Stimulated activated CD4-positive, alpha-beta T cell treated with anti-CD3 and anti-CD28 coated beads, Interleukin-2, amount 100 ng/mL, for 24 hours (primary cell): Measurements from ENCODE around the gene FAHD2B.
"Not testable (repeated sequence)": the region's sequence is repeated elsewhere in the genome, so short reads cannot be mapped to it uniquely, and the experiment has no call there.

Experiments used
- DNase-seq, 2 donors: peaks; one replicate each; pipeline ENCODE4 v3.0.0-alpha.2; 2020

Gene FAHD2B, protein sequence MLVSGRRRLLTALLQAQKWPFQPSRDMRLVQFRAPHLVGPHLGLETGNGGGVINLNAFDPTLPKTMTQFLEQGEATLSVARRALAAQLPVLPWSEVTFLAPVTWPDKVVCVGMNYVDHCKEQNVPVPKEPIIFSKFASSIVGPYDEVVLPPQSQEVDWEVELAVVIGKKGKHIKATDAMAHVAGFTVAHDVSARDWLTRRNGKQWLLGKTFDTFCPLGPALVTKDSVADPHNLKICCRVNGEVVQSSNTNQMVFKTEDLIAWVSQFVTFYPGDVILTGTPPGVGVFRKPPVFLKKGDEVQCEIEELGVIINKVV

DNA sequence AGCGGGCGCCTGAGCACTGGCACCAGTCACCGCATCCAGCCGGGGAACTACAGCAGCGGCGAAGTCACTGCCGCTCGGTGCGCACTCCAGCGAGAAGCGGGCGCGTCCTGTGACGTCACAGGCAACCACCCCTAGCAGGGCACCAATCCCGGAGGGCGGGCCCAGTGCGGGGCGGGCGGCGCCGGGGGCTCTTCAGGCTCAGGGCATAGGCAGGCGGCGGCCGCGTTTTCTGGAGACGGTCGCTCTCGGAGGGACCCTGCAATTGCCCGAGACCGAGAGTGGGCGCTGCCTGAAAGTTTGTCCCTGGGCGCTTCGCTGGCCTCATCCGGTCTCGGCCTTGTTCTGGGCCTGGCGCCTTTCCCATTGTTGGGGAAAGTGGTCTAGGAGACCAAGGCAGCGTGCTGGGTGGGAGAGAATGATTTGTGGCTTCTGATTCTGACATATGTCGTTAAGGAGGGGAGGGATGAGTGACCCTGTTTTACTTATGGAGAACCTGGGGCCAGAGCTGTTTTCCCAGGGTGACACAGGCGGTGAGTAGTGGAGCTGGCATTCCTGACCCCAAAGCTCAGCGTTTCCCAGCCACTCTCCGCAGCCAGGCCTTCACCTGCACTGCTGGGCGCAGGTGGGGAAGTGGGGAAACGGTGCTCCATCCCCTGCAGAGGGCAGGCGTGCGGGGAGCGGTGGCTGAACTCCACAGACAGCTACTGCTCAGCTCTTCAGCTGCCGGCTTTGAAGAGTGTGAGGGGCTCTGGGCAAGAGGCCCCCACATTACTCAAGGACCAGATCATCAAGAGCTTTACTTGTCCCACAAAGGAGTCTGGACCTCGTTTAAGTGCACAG lies at the start of gene FAHD2B:
TSS of gene FAHD2B (minus strand) at position 111 of the 840 bp plus-strand sequence. CDS start 3,176 bp downstream, outside the sequence.
- peak; percentile 83 to 89 for DNase-seq

DNA sequence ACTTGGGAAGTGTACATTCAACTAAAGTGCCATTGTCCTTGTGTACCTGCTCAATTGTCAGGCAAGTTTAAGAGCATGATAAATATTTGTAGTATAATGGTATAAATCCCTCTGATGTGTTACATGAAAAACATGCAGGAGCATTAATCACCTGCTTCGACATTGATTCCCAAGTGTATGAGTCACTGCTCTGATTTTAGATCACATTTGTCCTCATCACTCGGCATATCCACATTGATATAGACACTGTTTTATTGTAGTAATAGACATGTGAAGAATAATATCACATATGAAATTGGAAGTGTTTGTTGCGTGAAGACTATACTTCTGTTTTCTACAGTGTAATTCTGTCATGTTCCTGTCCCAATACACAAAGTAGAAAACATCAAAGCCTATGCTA lies 49.3 kb upstream of the FAHD2B start:
- not testable (repeated sequence) for DNase-seq

DNA sequence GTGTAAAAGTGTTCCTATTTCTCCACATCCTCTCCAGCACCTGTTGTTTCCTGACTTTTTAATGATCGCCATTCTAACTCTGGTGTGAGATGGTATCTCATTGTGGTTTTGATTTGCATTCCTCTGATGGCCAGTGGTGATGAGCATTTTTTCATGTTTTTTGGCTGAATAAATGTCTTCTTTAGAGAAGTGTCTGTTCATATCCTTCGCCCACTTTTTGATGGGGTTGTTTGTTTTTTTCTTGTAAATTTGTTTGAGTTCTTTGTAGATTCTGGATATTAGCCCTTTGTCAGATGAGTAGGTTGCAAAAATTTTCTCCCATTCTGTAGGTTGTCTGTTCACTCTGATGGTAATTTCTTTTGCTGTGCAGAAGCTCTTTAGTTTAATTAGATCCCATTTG lies 34.4 kb upstream of the FAHD2B start:
- not testable (repeated sequence) for DNase-seq

DNA sequence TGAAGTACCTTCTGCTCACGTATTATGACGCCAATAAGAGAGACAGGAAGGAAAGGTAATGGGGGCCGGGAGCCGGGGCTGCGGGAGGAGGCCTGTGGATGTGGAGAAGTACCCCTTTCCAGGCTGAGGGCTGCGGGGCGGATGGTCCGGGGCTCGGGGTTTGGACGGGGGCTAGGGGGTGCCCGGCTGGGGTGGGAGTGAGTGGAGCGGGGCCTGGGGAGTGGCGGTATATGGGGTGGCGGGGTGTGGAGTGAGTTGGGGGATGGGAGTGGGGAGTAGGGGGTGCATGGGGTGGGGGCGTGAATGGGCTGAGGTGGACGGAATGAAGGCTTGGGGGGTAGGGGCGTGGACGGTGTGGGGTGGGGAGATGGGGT lies 19.2 kb upstream of the FAHD2B start:
- not testable (repeated sequence) for DNase-seq

DNA sequence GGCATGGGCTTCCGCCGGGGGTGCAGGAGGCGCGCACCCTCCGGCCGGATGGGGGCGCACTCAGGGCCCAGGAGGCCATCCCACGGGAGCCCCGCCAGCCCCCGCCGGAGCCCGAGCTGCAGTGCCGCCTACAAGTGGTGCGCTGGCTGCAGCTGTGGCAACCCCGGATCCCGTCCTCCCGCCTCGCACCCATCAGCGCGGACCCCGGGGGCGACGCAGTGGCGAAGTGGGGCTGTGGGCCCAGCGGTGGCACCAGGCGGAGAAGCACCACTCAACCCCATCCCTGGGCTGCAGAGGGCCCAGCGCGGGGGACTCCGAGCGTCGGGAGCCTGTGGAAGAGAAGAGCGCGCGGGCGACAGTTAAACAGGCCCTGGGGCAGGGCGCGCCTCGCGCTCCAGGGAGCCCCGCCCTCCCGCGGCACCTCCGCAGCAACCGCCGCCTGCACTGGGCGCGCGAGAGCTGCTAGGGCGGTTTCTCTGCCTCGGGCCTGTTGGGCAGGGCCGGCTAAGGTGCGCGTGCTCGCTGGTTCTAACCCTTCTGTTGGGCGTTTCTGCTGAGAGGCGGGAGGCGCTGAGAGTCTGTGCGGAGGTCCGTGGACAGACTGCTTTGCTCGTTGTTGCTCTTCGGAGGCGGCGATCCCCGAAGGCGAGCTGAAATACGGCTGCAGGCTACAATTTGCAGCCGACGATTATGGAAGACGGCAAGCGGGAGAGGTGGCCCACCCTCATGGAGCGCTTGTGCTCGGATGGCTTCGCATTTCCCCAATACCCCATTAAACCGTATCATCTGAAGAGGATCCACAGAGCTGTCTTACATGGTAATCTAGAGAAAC lies 18.6 kb upstream of the FAHD2B start, which contains the start of gene ANKRD36:
TSS of gene ANKRD36 (plus strand) at position 104 of the 832 bp plus-strand sequence. CDS start at position 691, 587 bp downstream.
- DNase-seq, result peak; percentile 85 to 89

DNA sequence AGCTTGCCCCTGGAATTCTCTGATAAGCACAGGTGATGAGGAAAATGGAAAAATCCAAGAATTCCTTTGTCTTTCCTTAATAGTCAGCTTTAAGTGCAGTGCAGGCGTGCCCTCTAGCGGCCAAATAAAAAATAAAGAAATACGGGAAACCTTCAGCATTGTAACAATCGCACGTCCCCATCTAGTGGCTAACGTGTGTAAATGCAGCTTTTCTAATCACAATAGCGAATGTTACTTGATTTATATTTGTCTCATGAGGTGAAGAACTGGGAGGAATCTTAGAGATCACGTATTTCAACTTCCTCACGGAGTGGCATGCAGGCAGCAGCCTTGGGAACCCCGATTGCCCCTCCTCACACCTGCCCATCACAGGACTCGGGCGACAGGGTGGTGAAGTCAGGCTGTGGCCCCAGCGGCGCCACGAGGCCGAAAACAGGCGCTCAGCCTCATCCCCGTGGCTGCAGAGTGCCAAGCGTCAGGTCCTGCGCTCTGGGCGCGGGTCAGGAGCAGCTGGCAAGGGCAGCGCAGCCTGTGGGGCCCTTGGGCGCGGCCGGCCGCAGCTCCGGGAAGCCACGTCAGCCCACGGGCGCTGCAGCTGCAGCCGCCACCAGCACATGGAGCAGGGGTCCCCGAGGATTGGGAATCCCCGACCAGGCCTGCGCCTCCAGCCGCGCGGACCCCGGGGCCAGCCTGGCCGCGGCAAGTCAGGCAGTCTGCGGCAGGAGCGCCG lies 17.8 kb upstream of the FAHD2B start:
- DNase-seq, result peak; percentile 46 to 66

DNA sequence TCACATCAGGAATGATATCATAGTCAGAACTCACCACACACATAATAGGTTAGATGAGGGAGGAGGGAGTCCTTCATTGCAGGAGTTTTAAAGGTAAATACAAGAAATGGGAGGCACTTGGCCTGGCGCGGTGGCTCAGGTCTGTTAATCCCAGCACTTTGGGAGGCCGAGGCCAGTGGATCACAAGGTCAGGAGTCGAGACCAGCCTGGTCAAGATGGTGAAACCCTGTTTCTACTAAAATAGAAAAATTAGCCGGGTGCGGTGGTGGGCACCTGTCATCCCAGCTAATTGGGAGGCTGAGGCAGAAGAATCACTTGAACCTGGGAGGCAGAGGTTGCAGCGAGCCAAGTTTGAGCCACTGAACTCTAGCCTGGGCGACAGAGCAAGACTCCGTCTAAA lies 16.6 kb upstream of the FAHD2B start:
- not testable (repeated sequence) for DNase-seq

DNA sequence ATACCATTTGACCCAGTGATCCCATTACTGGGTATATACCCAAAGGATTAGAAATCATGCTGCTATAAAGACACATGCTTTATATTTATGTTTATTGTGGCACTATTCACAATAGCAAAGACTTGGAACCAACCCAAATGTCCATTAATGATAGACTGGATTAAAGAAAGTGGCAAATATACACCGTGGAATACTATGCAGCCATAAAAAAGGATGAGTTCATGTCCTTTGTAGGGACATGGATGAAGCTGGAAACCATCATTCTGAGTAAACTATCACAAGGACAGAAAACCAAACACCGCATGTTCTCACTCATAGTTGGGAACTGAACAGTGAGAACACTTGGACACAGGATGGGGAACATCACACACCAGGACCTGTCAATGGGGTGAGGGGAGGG lies 12.2 kb upstream of the FAHD2B start:
- not testable (repeated sequence) for DNase-seq

DNA sequence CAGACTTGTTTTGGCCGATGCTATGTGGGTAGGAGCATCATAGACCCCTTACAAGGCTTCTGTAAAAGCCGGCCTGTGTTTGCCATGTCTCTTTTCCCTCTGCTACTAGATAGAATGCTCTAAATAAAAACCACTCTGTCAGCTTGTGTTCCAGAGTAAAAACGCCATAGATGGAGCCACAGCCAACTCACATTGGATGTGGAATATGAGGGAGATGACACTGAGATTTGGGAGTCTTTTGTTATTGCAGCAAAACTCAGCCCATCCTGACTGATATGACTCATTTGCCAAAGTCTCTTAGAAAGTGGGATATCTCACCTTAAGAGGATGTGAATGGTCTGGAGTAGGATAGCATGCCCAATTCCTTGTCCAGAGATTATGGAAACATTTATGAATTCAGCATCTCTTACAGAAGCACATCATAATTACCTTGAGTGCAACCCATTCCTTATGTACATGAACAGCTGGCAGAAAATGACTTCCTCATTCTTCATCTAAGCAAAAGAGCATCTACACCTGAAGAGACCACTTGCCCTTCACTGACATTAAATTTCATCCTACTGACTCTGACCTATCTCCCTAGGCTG lies 4.2 kb upstream of the FAHD2B start:
- not testable (repeated sequence) for DNase-seq

DNA sequence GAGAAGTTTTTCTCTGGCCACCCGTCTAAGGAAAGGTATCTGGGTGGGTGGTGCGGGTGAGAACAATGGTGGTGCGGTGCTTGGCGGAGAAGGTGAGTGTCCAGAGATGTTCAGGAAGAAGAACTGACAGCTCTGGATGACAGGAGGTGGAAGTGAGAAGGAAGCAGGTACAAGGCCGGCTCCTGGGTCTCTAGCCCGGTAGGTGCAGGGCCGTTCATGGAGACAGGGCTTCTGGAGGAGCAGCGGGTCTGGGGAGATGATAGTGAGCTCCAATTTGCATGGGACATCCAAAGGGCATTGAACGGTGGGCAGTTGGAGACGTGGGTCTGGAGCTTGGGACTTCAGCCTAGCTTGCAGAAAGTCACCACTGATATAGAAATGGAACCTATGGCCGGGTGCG lies 979 bp upstream of the FAHD2B start:
- DNase-seq, result no peak

DNA sequence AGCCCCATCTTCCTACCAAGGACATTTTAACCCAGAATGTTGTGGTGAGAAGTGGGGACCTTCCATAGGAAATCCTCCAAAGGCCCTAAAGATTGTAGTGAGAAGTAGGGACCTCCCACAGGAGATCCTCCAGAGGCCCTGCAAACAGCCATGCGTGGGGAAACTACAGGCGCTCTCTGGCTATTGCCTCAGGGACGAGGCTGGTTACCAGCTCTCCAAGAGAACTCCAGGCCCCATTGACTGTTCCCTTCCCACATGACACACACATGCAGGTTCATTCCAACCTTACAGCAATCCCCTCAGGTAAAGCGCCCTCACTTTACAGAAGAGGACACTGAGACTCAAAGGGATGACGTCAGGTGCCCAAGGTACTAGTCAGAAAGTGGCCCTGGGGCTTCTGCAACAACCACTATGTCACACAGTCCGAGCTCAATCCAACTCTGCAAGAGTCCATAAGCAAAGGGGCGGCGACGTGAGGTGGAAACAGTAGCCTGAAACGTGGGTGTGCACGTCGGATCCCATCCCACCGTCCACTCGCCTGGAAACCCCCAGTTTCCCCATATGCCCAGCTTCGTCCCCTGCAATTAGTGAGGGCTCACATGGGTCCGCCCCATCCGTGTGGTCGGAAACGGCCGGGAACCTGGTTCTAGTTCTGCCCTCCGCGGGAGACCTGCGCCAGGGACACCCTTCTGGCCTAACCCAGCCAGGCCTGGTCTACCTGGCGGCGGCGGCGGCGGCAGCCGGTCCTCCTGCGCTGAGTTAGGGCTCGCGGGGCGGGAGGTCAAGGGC lies 505 bp downstream of the FAHD2B start:
- DNase-seq, result not testable (repeated sequence)

DNA sequence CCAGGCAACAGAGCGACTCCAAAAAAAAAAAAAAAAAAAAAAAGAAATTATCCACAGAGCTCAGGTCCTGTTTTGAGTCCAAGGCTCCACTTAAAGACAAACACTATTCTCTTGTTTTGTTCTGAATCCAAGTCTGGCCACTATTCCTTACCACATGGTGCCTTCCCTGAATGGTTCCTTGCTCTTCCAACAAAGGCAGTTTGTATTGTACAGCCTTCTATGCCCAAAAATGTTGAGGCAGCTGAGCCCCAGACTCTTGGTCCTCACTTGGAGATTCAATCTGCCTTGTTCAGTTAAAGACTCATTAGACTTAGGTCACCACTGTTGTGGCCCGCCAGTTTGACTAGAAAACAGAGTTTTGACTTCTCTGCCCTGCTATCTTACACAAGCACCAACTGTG lies 1.7 kb downstream of the FAHD2B start:
- not testable (repeated sequence) for DNase-seq

DNA sequence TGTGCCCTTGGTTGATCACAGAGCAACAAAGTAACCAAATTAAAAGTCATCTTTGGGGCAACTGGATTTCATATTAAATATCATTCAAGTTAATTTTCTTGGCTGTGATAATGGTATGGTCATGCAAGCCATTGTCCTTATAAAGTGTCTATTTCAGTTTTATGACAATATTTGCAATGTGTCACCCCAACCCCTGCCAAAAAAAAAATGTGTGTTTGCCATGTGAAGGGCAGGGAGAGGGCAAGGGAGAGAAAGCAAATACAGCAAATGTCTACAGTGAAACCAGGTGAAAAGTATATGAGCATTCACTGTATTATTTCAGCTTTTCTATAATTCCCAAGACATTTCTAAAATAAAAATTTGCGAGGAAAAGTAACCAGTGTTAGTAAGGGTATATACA lies 6.0 kb downstream of the FAHD2B start:
- DNase-seq, result not testable (repeated sequence)

DNA sequence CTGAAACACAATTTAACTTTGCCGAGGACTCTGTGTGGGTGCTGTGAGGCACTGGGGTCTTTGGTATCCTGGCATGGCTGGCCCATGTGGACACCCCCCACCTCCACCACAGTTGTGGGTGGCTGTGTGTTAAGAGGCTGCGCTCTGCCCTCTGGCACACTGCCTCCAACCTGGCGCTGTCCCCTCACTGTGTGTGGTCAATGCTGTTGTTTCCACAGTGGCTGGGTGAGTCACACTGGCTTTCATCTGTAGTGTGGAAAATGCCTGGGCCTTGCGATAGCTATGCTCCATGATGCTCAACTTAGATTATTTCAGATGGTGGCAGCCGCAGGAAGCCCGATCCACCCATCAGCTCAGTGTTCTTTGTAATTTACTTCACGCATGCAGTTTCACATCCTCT lies 9.6 kb downstream of the FAHD2B start:
- DNase-seq, result not testable (repeated sequence)

DNA sequence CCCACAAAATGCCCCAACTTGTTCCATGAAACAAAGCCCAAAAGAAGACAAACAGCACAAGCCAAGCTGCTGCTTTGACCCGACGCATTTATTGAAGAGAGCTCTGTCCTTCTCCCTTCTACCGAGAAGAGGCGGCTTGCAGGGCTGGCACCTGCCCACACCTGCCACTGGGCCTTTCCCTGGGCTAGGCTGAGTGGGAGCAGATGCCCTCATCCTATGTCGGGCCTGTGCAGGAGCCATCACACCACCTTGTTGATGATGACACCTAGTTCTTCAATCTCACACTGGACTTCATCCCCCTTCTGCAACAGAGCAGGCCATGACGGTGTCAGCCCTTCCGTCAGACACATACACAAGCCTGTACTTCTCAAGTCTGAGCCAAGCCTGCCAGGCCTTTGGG lies 11.2 kb downstream of the FAHD2B start:
- not testable (repeated sequence) for DNase-seq

DNA sequence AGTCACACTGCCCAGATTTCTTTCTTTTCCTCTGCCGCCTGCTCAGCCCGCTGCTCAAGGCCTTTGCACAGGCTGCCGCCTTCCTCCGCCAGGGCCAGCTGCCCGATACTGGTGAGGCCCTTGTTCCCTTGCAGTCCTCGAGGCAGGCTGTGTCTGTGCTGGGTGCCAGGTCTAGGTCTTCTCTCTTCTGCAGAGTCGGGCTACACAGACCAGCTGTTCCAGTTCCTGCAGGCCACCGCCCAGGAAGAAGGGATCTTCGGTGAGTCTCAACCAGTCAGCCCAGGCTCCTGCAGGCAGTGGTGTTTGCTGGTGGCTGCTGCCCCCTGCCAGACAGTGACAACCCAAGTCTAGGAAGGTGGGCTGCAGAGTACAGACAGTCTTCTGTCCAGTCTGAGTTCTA lies 12.5 kb downstream of the FAHD2B start:
- DNase-seq, result not testable (repeated sequence)

DNA sequence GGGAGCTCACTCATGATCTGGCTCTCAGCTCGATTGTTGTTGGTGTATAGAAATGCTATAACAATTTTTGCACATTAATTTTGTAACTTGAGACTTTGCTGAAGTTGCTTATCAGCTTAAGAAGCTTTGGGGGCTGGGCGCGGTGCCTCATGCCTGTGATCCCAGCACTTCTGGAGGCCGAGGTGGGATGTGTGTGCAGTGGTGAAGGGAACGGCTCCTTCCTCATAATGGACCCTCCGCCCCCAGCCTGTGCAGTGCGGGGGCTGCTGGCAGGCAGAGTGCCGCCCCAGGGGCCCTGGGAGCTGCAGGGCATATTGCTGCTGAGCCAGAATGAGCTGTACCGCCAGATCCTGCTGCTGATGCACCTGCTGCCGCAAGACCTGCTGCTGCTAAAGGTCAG lies 13.8 kb downstream of the FAHD2B start:
- not testable (repeated sequence) for DNase-seq

DNA sequence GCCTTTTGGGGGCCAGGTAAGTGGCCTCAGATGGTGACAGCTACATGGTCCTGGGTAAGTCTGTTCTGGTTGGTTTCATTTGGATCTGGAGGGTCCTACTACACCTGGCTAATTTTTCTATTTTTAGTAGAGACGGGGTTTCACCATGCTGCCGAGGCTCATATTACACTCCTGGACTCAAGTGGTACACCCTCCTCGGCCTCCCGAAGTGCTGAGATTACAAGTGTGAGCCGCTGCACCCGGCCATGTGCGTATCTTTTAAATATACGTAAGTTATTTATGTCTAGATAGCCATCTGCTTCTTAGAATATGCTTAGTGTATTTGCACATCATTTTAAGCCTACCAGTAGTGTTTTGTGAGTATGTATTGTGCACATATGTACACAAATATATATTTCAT lies 17.5 kb downstream of the FAHD2B start:
- DNase-seq, result not testable (repeated sequence)

DNA sequence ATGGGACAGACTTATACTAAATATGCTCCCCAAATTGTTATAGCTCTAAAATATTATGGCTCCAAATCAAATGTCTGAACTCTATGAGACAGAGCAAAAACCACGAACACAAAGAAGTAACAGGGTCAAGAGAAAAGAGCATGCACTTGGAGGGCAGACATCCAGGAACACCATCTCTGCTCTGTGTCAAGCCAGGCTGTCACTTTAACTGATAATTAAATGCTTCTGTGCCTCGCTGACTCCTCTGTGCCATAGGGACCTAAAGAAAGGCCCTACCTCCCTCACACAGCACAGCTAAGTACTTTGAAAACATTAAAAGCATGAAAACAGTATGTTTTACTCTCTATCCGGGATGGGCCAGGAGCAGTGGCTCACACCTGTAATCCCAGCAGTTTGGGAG lies 23.8 kb downstream of the FAHD2B start:
- DNase-seq, result not testable (repeated sequence)

DNA sequence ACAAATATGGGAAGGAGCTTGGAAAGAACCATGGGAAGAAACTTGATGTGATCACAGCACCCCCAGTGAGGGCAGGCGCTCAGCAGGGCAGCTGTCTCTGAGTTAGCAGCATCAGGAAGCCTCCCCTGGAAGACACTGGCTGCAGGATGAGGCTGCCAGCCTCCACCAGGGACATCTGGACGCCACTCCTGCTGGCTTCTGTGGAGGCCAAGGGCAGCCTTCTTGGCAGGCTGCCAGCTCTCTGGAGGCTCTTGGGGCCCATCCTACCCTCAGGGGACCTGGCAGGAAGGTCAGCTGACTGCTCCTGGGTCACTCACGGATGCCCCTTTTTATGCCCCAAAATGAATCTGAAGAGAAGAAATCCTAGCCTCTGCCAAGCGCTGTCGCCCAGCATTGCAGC lies 26.0 kb downstream of the FAHD2B start:
- not testable (repeated sequence) for DNase-seq

DNA sequence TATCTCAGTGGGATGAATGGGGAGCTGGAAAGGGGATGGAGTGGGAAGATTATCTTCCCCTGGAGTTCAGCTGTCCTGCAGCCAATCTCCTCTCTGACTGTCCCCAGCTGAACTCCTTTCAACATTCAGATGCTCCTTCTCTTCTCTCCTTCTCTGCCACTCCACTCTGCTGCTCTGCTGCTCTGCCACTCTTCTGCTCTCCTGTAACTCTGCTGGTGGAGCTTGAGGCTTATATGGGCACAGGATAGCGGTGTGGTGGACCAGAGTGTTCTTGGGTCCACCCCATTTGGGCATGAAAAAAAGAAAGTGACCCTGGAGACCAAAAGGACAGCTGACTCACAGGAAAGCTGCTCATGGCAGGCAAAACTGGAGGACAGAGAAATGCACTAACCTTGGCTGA lies 26.6 kb downstream of the FAHD2B start:
- DNase-seq, result no peak
